Vagina (tissue), 2 donors: ENCODE results near the gene NDRG2. TPM values are rescaled to one million over a fixed set of nuclear protein-coding genes. Genes with fewer than 3 reads are reported as not detected.
"Not testable (repeated sequence)": the region's sequence is repeated elsewhere in the genome, so short reads cannot be mapped to it uniquely, and the experiment has no call there.

Experiments
- DNase-seq, 2 donors: peaks; one replicate each; pipeline ENCODE4 v3.0.0-alpha.2; 2017; ENCODE audit errors: extremely low spot score in 2 of 2
- H3K27ac ChIP-seq: fragments of 200-600 bp; sonication (generic); one replicate; pipeline ENCODE4 v1.5.1; 2019
- H3K27me3 ChIP-seq: fragments of 200-600 bp; sonication (generic); one replicate; pipeline ENCODE4 v1.5.1; 2019
- H3K36me3 ChIP-seq, 2 donors: fragments of 200-600 bp; sonication (generic); one replicate each; pipeline ENCODE4 v1.5.1; 2017 to 2019
- H3K4me1 ChIP-seq: fragments of 200-600 bp; sonication (generic); one replicate; pipeline ENCODE4 v1.5.1; 2019
- H3K4me3 ChIP-seq, 2 donors: fragments of 200-600 bp; sonication (generic); 1 replicate in 1 of 2; 2 replicates in 1 of 2; pipeline ENCODE4 v1.5.1; 2016 to 2019
- H3K9me3 ChIP-seq: fragments of 200-600 bp; sonication (generic); one replicate; pipeline ENCODE4 v1.5.1; 2019
- POLR2A ChIP-seq, 2 donors: fragments of 450-650 bp; IDR thresholded peaks; one replicate each; pipeline ENCODE4 v1.6.1; 2017; ENCODE audit warnings: antibody characterized with exemption in 2 of 2, mild to moderate bottlenecking in 2 of 2, moderate library complexity in 2 of 2
- POLR2AphosphoS5 ChIP-seq, 2 donors: sonication (generic); formaldehyde crosslinking; IDR thresholded peaks; one replicate each; pipeline ENCODE4 v1.9.0; 2017; ENCODE audit warnings: antibody characterized with exemption in 2 of 2, mild to moderate bottlenecking in 2 of 2, low read depth in 1 of 2; ENCODE audit not compliant: insufficient read depth in 1 of 2
- intact Hi-C: fragments of 100-400 bp; cut with DNase I; formaldehyde crosslinking; loops from one replicate; pipeline ENCODE4 v1.15.1; 2023
- total RNA-seq: library from RNA; depleted of rRNA; stranded (reverse); fragments of >200 nt; gene quantifications from one replicate; pipeline ENCODE4 v1.2.3, GENCODE V29; 2016
- TF ChIP-seq, protein P1 (sequence below), 3 experiments: fragments of 450-650 bp in 2 of 3; fragments of 200-600 bp in 1 of 3; sonication (generic) in 1 of 3; IDR thresholded peaks; one replicate each; pipeline ENCODE4 v1.5.1; 2017 to 2019; ENCODE audit warnings: antibody characterized with exemption in 3 of 3, mild to moderate bottlenecking in 2 of 3, moderate library complexity in 2 of 3

Gene NDRG2
- total RNA-seq, 1 donor from 2014 or later: 307 TPM

DNA sequence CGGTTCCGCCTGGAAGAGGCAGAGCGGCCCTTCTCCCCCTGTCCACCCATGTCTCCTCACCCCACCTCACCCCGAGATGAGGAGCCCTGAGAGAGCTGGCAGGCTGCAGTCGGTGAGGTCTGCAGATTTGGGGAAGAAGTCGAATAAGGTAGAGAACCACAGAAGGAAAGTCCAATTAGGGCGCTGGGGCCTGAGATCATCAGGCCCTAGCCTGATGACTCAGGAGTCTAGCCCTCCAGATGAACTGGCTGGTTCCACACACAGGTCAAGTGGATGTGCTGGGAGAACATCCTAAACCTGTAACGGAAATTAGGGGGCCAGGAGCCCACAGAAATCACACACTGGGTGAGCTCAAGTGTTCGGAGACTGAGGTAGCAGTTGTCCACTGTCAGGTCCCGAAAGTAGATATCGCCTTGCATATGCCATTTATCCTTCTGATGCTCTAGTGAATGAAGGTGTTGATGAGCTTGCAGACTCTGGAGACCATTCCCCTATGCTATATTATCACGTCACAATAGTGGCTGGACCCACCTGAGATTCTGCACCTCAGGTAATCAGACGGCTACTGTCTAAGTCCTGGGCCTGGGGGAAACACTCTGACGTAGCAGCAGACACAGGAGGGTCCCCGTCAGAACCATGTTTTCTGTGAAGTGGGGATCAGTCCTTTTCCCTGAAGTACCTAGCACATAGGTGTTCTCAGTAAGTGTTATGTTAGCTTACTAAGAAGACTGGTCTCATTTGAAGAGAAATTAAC, 36.0 kb downstream of the NDRG2 start:
- peaks cover 46% of the 10 kb centered on the region for H3K4me1 ChIP-seq
- peak in 1 of 2 donors; percentile 52 for DNase-seq
- H3K27me3 ChIP-seq: no peaks in the 10 kb centered on the region
- no peaks in the 10 kb centered on the region for H3K9me3 ChIP-seq
- intact Hi-C loops: no loop called here
- TF ChIP-seq POLR2AphosphoS5 (IDR thresholded peaks at IDR 0.05; ENCODE audit: insufficient read depth in 1 of 2, low read depth in 1 of 2): no peak
- no peak for TF ChIP-seq POLR2A (IDR thresholded peaks at IDR 0.05)
- TF ChIP-seq, protein P1, sequence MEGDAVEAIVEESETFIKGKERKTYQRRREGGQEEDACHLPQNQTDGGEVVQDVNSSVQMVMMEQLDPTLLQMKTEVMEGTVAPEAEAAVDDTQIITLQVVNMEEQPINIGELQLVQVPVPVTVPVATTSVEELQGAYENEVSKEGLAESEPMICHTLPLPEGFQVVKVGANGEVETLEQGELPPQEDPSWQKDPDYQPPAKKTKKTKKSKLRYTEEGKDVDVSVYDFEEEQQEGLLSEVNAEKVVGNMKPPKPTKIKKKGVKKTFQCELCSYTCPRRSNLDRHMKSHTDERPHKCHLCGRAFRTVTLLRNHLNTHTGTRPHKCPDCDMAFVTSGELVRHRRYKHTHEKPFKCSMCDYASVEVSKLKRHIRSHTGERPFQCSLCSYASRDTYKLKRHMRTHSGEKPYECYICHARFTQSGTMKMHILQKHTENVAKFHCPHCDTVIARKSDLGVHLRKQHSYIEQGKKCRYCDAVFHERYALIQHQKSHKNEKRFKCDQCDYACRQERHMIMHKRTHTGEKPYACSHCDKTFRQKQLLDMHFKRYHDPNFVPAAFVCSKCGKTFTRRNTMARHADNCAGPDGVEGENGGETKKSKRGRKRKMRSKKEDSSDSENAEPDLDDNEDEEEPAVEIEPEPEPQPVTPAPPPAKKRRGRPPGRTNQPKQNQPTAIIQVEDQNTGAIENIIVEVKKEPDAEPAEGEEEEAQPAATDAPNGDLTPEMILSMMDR (IDR thresholded peaks at IDR 0.05): no peak
- H3K36me3 ChIP-seq: peaks cover 0 to 25% of the 10 kb centered on the region in 2 donors
- H3K27ac ChIP-seq: peak overlapping the region; percentile 87
- H3K4me3 ChIP-seq: peak overlapping the region; percentile 77 to 86

DNA sequence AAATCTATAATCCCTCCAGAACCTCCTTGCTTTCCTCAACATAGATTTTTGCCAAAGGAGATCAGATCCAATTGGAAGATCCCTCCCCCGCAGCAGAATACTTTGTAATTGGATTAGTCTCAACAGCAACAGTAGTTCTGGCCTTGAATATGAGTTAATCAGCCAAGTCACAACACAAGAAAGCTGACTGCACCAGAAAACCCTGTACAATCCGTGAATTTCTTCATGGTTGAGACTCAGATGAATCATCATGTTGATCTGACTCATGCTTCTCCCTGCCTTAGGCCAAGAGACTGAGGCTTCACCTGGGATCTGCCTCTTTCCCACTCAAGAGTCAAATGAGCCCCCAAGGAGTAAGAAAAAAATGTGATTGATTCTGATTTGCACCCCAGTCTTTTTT, 38.0 kb downstream of the NDRG2 start:
- Histone ChIP-seq H3K36me3 (peaks cover 0 to 4% of the 10 kb centered on the region in 2 donors), H3K27me3 (no peaks in the 10 kb centered on the region), H3K4me1 (peaks cover 43% of the 10 kb centered on the region), H3K9me3 (no peaks in the 10 kb centered on the region), H3K27ac (peak overlapping the region; percentile 41), H3K4me3 (no peak overlapping the region)
- intact Hi-C loops: no loop called here
- DNase-seq: no peak
- TF ChIP-seq POLR2A (IDR thresholded peaks at IDR 0.05) (no peak), POLR2AphosphoS5 (IDR thresholded peaks at IDR 0.05; ENCODE audit: insufficient read depth in 1 of 2, low read depth in 1 of 2) (peak in 1 of 2 donors; percentile 85)
- TF ChIP-seq, protein P1 (IDR thresholded peaks at IDR 0.05): no peak

DNA sequence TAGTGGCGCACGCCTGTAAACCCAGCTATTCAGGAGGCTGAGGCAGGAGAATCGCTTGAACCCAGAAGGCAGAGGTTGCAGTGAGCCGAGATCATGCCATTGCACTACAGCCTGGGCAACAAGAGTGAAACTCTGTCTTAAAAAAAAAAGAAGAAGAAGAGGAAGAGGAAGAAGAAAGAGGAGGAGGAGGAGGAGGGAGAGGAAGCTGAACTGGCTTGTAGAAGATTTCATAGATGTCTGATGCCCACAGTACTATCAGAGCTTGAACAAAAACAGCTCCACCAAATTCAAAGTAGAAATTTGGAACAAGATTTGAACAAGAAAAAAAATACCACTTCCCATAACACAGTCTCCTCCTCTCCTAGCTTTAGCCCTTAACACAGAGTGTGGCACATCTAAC, 39.2 kb downstream of the NDRG2 start:
- H3K4me3 ChIP-seq, intact Hi-C loops, H3K27me3 ChIP-seq, H3K36me3 ChIP-seq, H3K27ac ChIP-seq, DNase-seq, H3K9me3 ChIP-seq: not testable (repeated sequence)
- H3K4me1 ChIP-seq: peaks cover 31% of the 10 kb centered on the region

DNA sequence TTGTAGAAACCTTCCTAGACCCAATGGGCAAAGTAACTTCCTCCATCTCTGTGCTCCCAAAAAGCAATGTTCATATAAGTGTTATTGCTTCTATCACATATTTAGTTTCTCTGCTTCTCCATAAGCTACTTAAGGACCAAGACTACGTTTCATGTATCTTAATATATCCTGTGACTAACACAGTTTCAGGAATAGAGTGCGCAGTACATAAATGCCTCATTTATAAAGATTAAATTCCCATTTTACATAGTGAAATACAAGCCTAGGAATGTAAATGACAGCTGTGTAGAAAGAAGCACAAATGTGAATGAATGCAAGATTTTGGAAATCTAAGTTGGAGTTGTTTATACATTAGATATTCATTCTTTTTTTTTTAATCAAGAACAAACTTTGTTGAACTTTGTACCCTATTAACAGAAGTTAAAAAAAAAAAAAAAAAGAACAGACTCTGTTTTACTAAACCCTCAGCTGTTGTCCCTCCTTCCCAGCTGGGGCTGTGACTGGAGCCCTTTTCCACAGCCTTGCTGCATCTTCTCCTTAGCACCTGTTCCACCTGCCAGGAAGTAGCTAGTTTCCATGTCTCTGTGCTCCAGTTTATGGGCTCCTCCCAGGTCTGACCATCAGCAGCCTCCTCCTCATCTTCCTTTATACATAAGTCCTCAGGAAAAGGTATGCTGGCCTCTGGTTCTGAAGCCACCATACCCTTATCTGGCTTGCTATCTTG, 42.1 kb downstream of the NDRG2 start:
- H3K27me3 ChIP-seq: no peaks in the 10 kb centered on the region
- intact Hi-C loops: no loop called here
- TF ChIP-seq POLR2AphosphoS5 (IDR thresholded peaks at IDR 0.05; ENCODE audit: insufficient read depth in 1 of 2, low read depth in 1 of 2) (no peak), POLR2A (IDR thresholded peaks at IDR 0.05) (no peak)
- TF ChIP-seq, protein P1 (IDR thresholded peaks at IDR 0.05): no peak
- no peaks in the 10 kb centered on the region for H3K9me3 ChIP-seq
- H3K4me1 ChIP-seq: peaks cover 14% of the 10 kb centered on the region
- no peak overlapping the region for H3K4me3 ChIP-seq
- DNase-seq: no peak
- H3K36me3 ChIP-seq: no peaks in the 10 kb centered on the region
- no peak overlapping the region for H3K27ac ChIP-seq

DNA sequence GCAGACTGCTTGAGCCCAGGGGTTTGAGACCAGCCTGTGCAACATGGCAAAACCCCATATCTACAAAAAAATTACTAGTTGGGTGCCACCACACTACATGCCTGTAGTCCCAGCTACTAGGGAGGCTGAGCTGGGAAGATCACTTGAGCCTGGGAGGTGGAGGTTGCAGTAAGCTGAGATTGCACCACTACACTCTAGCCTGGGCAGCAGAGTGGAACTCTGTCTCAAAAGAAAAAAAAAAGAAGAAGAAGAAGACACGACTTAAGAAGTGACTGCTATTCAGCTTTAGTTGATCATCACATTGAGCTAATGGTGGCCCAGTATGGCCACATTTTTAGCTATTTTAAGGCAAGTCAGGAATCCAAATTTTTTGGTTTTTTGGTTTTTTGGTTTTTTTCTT, 44.0 kb downstream of the NDRG2 start:
- Histone ChIP-seq H3K4me3 (no peak overlapping the region), H3K27ac (no peak overlapping the region), H3K36me3 (no peaks in the 10 kb centered on the region), H3K27me3 (no peaks in the 10 kb centered on the region), H3K4me1 (no peaks in the 10 kb centered on the region), H3K9me3 (no peaks in the 10 kb centered on the region)
- intact Hi-C loops: no loop called here
- TF ChIP-seq, protein P1 (IDR thresholded peaks at IDR 0.05): no peak
- no peak for TF ChIP-seq POLR2AphosphoS5 (IDR thresholded peaks at IDR 0.05; ENCODE audit: insufficient read depth in 1 of 2, low read depth in 1 of 2)
- no peak for TF ChIP-seq POLR2A (IDR thresholded peaks at IDR 0.05)
- DNase-seq: no peak
